Spleen (tissue), 13 donors: Measurements from ENCODE around the gene DAB1. TPM values are rescaled to one million over a fixed set of nuclear protein-coding genes. Genes with fewer than 3 reads are reported as not detected.

Source experiments
- DNase-seq: peaks from one replicate; pipeline ENCODE4 v3.0.0-alpha.2; 2020
- H3K27ac ChIP-seq, 8 donors: fragments of 200-600 bp; sonication (generic) in 7 of 8; 1 replicate in 4 of 8; 2 replicates in 4 of 8; pipeline versions ENCODE4 v1.5.0 to v1.8.0; 2016 to 2021; ENCODE audit warnings: inconsistent platforms in 4 of 8, mild to moderate bottlenecking in 4 of 8, moderate library complexity in 1 of 8
- H3K27me3 ChIP-seq, 7 donors: fragments of 200-600 bp; sonication (generic) in 6 of 7; replicated peaks in 1 of 7; 1 replicate in 4 of 7; 2 replicates in 3 of 7; pipeline versions ENCODE4 v1.5.0 to v1.8.0; 2016 to 2021; ENCODE audit warnings: inconsistent platforms in 3 of 7, mild to moderate bottlenecking in 1 of 7
- H3K36me3 ChIP-seq, 6 donors: fragments of 200-600 bp; sonication (generic) in 5 of 6; 1 replicate in 4 of 6; 2 replicates in 2 of 6; pipeline versions ENCODE4 v1.5.0 to v1.8.0; 2016 to 2021; ENCODE audit warnings: inconsistent platforms in 2 of 6
- H3K4me1 ChIP-seq, 6 donors: fragments of 200-600 bp; sonication (generic) in 5 of 6; 1 replicate in 3 of 6; 2 replicates in 3 of 6; pipeline versions ENCODE4 v1.5.0 to v1.8.0; 2016 to 2021; ENCODE audit warnings: inconsistent platforms in 3 of 6
- H3K4me3 ChIP-seq, 8 donors: fragments of 200-600 bp; sonication (generic) in 7 of 8; 1 replicate in 4 of 8; 2 replicates in 4 of 8; pipeline versions ENCODE4 v1.5.0 to v1.8.0; 2016 to 2021; ENCODE audit warnings: inconsistent platforms in 4 of 8, mild to moderate bottlenecking in 4 of 8, moderate library complexity in 2 of 8
- H3K9me3 ChIP-seq, 8 donors: fragments of 200-600 bp; sonication (generic) in 7 of 8; 1 replicate in 4 of 8; 2 replicates in 4 of 8; pipeline versions ENCODE4 v1.5.0 to v1.8.0; 2016 to 2021; ENCODE audit warnings: inconsistent platforms in 4 of 8
- POLR2A ChIP-seq, 3 donors: fragments of 450-650 bp; IDR thresholded peaks; one replicate each; pipeline ENCODE4 v1.5.1; 2017; ENCODE audit warnings: antibody characterized with exemption in 3 of 3, mild to moderate bottlenecking in 1 of 3
- POLR2AphosphoS5 ChIP-seq, 3 donors: sonication (generic); formaldehyde crosslinking; IDR thresholded peaks; one replicate each; pipeline ENCODE4 v1.5.1; 2017; ENCODE audit warnings: antibody characterized with exemption in 3 of 3
- WGBS, 5 donors: extraction: QIAGEN DNeasy Blood & Tissue Kit in 3 of 5; methylation state at CpG; one replicate each; pipeline versions ENCODE4 v1.1.5 to v1.1.7; 2013 to 2018; 5-methylcytosine and 5-hydroxymethylcytosine counted together
- intact Hi-C: fragments of 100-400 bp; cut with DNase I; formaldehyde crosslinking; loops from one replicate; pipeline ENCODE4 v1.15.0; 2023; ENCODE audit warnings: low total_unique reads
- long read RNA-seq, 2 donors: transcript quantifications; one replicate each; lab custom pipeline, GENCODE V29; 2026
- polyA plus RNA-seq, 3 donors: library from polyadenylated mRNA; stranded (reverse); fragments of 200-250 nt; gene quantifications; one replicate each; pipeline ENCODE4 v1.2.1, GENCODE V29; 2013
- total RNA-seq, 7 donors: library from RNA; depleted of rRNA in 3 of 7; stranded (reverse); fragments of >200 nt in 3 of 7; fragmentation: NEBNext Ultra II Directional in 4 of 7; extraction: Animal tissue kit (Norgen Biotek cat#: 25700) in 4 of 7; gene quantifications; one replicate each; pipeline versions ENCODE4 v1.1.0 to v1.2.1, GENCODE V29; 2016 to 2021
- TF ChIP-seq, protein P1 (sequence below), 11 experiments: fragments of 200-600 bp in 7 of 11; fragments of 450-650 bp in 4 of 11; sonication (generic) in 4 of 11; IDR thresholded peaks in 8 of 11; conservative IDR thresholded peaks in 3 of 11; 1 replicate in 7 of 11; 2 replicates in 4 of 11; pipeline versions ENCODE4 v1.4.0 to v1.8.0; 2016 to 2021; ENCODE audit warnings: antibody characterized with exemption in 11 of 11, inconsistent platforms in 4 of 11, mild to moderate bottlenecking in 1 of 11
- donor health status: healthy with polysubstance abuse.
- donor health status: DM: no; HTN: no; CAD: no; lungs with moderate emphysema.
- donor health status: DM: no; HTN: no; CAD: no.
- donor health status: Bipolar disorder and iron deficiency.
- donor health status: healthy.
- donor health status: DM: no; HTN: no; CAD: no.
- donor health status: DM: yes; HTN: yes; CAD: no.

DAB1 gene
- total RNA-seq (under 1 TPM in 6 of 7 donors, not detected in 1; 0.09 to 0.70 (median 0.36) TPM), polyA plus RNA-seq (under 1 TPM; 0.03 to 0.26 (median 0.07) TPM)
- long read RNA-seq, donor 1 = 0 reads
- long read RNA-seq, donor 2 = 0 reads

DNA sequence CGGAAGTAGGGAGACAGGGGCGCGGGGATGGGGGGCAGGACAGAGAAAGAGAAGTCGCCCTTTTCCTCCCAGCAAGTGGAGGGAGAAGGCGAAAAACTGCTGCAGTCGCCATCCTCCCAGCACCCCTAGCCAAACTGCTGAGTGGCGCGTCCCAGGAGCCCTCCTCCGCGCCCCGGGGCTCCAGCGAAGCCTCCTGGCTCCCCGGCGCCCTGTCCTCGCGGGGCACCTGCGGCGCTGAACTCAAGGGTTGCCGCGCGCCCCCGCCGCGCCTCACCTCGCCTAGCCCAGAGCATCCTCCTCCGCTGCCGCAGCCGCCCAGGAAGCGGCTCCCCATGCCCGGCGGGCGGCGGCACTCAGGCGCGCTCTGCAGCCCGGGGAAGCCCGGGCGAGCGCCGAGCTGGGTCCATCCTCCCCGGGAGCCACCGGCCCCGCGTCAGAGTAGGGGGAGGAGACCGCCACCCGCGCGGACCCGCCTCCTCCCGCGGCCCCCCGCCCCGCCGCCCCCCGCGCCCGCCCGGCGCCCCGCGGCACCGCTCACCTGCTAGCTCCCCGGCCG, at the start of gene DAB1:
Gene DAB1, minus strand, starts transcription at position 405 of the 556 bp plus-strand sequence. CDS start 133,030 bp downstream, outside the sequence.
- intact Hi-C loops = no loop called here
- WGBS, 5 donors = 0 to 5% (median 1%) methylated on average over 4 to 64 of the region's 64 CpGs
- Histone ChIP-seq H3K36me3 (no peaks in the 10 kb centered on the region), H3K27ac (no peak within 1 kb of the TSS), H3K27me3 (peaks cover 6 to 91% (median 58%) of the 10 kb centered on the region in 7 donors), H3K9me3 (no peaks in the 10 kb centered on the region), H3K4me3 (peak within 1 kb of the TSS in 7 of 8 donors; percentile 13 to 54 (median 19)), H3K4me1 (peaks cover 7 to 29% (median 18%) of the 10 kb centered on the region in 6 donors)
- DNase-seq = peak; percentile 63
- TF ChIP-seq POLR2A (IDR thresholded peaks at IDR 0.05) = no peak
- TF ChIP-seq, protein P1, sequence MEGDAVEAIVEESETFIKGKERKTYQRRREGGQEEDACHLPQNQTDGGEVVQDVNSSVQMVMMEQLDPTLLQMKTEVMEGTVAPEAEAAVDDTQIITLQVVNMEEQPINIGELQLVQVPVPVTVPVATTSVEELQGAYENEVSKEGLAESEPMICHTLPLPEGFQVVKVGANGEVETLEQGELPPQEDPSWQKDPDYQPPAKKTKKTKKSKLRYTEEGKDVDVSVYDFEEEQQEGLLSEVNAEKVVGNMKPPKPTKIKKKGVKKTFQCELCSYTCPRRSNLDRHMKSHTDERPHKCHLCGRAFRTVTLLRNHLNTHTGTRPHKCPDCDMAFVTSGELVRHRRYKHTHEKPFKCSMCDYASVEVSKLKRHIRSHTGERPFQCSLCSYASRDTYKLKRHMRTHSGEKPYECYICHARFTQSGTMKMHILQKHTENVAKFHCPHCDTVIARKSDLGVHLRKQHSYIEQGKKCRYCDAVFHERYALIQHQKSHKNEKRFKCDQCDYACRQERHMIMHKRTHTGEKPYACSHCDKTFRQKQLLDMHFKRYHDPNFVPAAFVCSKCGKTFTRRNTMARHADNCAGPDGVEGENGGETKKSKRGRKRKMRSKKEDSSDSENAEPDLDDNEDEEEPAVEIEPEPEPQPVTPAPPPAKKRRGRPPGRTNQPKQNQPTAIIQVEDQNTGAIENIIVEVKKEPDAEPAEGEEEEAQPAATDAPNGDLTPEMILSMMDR (IDR thresholded peaks at IDR 0.05 in 8 of 11, conservative IDR thresholded peaks at IDR 0.05 in 3 of 11) = no peak
- no peak for TF ChIP-seq POLR2AphosphoS5 (IDR thresholded peaks at IDR 0.05)

DNA sequence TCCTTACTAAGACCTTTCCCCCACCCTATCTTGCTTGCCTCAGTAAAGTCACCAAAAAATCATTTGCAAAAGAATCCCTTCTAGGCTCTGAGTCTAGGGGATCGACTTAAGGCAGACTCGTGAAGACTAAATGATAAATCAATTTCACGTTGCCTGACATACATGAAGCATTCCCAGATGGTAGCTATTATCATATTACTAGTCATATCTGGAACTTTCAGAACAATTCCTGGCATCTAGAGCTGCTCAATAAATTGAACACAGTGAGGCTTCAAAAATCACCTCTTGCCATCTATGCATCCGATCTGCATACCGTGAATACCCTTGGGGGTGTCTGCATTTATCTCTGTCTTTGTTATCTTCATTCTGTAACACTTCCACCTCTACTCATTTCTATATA, 49.6 kb upstream of the DAB1 start:
- 86 to 92% (median 89%) methylated on average over 5 of the region's 5 CpGs for WGBS, 5 donors
- no peak overlapping the region for H3K4me3 ChIP-seq
- no peak overlapping the region for H3K27ac ChIP-seq
- H3K27me3 ChIP-seq = no peaks in the 10 kb centered on the region
- H3K36me3 ChIP-seq = no peaks in the 10 kb centered on the region
- TF ChIP-seq POLR2AphosphoS5 (IDR thresholded peaks at IDR 0.05) = no peak
- TF ChIP-seq, protein P1 (IDR thresholded peaks at IDR 0.05 in 8 of 11, conservative IDR thresholded peaks at IDR 0.05 in 3 of 11) = no peak
- no peak for TF ChIP-seq POLR2A (IDR thresholded peaks at IDR 0.05)
- no peaks in the 10 kb centered on the region for H3K4me1 ChIP-seq
- H3K9me3 ChIP-seq = no peaks in the 10 kb centered on the region
- no peak for DNase-seq
- intact Hi-C loops = no loop called here

DNA sequence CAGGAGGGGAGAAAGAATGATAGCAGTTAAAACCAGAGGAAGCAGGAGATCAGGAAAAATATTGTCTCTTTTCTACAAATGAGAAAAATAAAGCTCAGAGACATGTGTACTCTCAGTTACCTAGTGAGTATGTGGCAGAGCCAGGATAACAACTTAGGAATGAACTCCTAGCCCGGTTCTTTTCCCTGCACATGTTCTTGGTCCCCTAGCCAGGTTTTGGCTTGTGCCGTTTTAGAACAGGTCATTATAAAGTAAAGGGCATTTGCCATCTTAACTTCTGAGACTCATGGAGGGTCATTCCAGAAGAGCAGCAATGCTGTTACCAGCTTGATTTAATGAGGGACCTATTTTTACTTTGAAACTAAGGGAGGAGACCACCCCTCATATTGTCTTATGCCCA, 48.1 kb upstream of the DAB1 start:
- H3K27ac ChIP-seq = no peak overlapping the region
- TF ChIP-seq, protein P1 (IDR thresholded peaks at IDR 0.05 in 8 of 11, conservative IDR thresholded peaks at IDR 0.05 in 3 of 11) = no peak
- no peak for TF ChIP-seq POLR2AphosphoS5 (IDR thresholded peaks at IDR 0.05)
- no peak for TF ChIP-seq POLR2A (IDR thresholded peaks at IDR 0.05)
- H3K4me1 ChIP-seq = no peaks in the 10 kb centered on the region
- H3K9me3 ChIP-seq = no peaks in the 10 kb centered on the region
- no peak for DNase-seq
- 82 to 93% (median 90%) methylated on average over 2 of the region's 2 CpGs for WGBS, 5 donors
- no peaks in the 10 kb centered on the region for H3K27me3 ChIP-seq
- H3K4me3 ChIP-seq = no peak overlapping the region
- intact Hi-C loops = no loop called here
- H3K36me3 ChIP-seq = no peaks in the 10 kb centered on the region

DNA sequence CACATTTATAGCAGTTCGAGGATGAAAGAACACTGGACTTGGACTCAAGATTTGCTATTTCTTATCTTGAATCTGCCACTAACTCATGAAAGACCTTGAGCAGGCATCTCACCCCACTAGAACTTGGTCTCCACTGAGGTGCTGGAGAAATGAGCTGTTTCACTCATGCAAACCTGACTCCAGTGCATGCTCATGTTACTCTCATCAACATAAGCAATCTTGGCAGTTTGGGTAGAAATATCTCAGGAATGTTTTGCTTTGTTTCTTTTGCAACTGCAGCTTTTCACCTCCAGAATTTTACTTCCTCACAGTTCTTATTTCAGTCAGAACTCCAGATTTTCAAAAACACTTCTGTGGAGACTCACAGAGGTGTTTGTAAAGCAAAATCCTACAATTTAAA, 46.2 kb upstream of the DAB1 start:
- WGBS, 5 donors = 50 to 70% (median 68%) methylated on average over 1 of the region's 1 CpG
- no peak for TF ChIP-seq POLR2AphosphoS5 (IDR thresholded peaks at IDR 0.05)
- TF ChIP-seq POLR2A (IDR thresholded peaks at IDR 0.05) = no peak
- TF ChIP-seq, protein P1 (IDR thresholded peaks at IDR 0.05 in 8 of 11, conservative IDR thresholded peaks at IDR 0.05 in 3 of 11) = no peak

More for the DNA sequence above, 46.2 kb upstream of the DAB1 start:
- Histone ChIP-seq H3K27ac (no peak overlapping the region), H3K27me3 (no peaks in the 10 kb centered on the region), H3K36me3 (no peaks in the 10 kb centered on the region), H3K4me1 (no peaks in the 10 kb centered on the region), H3K4me3 (no peak overlapping the region), H3K9me3 (no peaks in the 10 kb centered on the region)
- no peak for DNase-seq
- intact Hi-C loops = no loop called here
